HG03432 (cell line): Measurements from ENCODE around the gene UBASH3A.

Source experiments
- ATAC-seq: cut with Tn5 transposase; IDR thresholded peaks from one replicate; pipeline ENCODE4 v1.9.1; 2021; ENCODE audit warnings: mild to moderate bottlenecking, moderate library complexity; ENCODE audit not compliant: unreplicated experiment

Gene UBASH3A

DNA sequence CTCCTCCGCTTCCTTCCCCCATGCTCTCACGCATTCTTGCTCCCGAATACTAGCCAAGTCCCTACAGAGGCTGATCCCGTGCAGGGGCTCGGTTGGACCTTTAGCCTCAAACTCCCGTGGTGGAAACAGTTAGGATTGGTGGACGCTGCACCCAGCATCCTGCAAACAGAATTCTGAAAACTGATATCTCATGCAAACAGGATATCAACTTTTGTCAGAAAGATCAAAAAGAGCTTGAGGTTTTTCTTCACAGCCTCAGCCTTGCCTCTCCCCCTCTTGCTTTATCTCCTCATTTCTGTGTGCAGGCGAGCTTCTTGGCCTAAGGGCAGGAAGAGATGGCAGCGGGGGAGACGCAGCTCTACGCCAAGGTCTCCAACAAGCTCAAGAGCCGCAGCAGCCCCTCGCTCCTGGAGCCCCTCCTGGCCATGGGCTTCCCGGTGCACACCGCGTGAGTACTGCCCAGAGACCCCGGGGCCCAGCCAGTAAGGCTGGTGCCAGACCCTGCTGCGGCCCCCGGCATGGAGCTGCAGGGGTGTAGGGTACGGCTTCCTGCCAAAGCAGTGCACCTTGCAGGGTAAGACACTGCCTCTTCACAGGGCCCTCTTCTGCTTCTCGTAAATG, at the start of gene UBASH3A:
TSS of gene UBASH3A (plus strand) at position 292 of the 621 bp plus-strand sequence. CDS start at position 336, 44 bp downstream.
- no peak for ATAC-seq

- ATAC-seq: no peak
These were observed 47.7 kb upstream of the UBASH3A start for GRCh38 chr21:42356046-42356445.

DNA sequence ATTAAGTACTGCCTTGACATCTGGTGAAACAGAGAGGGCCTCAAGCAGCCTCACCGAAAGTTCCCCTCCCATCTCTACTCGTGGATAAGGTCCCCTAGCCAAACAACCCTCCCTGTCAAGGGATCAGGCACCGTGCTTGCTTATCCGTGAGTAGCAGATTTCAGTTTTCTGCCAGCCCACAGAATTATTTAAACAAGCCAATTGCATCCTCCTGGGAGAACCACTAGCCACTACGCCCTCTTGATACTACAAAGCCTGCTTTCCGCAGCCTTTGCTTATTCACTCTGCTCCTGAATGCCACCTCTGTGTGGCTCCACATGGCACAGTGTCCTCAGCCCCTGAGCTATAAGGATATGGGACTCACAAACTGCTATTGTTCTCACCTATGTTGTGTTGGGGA, 47.1 kb upstream of the UBASH3A start:
- no peak for ATAC-seq

DNA sequence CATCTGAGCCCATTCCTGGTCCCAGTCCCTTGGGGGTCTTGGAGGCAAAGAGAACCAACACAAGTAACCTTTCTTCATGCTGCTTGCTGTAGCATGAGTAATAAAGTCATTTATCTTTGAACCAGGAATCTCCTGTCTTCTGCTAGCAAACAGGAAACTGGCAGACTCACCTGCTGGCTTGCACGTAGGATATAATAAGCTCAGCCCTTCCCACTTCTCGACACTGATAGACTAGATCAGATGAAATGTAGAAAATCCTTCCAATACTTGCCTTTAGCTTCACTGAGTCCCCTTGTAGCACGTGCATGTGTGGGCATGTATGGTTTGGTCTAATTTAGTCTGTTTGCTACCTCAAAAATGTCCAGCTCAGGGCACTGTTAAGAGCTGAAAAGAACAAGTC, 46.4 kb upstream of the UBASH3A start:
- no peak for ATAC-seq

GRCh38 chr21:42358261-42358660, 45.4 kb upstream of the UBASH3A start:
- no peak for ATAC-seq

- ATAC-seq: no peak
These were observed 44.8 kb upstream of the UBASH3A start for GRCh38 chr21:42358937-42359336.

DNA sequence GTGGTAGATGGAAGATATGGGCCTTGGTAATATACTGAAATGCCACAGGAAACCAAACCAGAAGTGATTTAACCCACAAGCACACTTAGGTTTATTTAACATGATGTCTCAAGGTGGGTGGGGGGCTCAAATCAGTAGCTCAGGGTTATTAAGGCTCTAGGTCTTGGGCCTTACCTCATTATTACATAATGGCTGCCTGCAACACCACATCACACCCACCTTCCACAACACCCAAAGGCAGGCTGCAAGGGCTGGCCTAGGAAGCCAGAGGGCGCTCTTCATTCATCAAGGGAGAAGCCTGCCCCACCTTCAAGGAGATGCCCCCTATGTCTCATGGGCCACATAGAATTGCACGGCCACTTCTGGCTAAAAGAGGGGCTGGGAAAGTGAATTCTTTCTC, 43.4 kb upstream of the UBASH3A start:
- ATAC-seq: no peak

DNA sequence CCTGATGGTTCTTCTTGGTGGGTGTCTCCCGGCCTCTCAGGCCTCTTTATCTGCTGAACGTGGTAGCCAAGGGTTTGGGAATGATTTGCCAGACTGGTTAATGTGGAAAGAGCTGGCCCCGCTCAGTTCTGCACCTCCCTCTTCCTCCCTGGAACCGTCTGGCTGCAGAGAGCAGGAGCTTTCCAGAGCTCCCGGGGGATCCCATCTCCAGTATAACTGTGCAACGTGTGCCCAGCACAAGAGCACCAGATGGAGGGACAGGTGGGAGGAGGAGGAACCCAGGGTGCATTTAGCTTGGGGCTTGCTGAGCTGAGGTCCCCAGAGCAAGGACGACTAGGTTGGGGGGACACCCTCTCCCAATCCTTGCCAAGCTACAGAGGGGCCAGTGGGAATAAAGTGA, 42.4 kb upstream of the UBASH3A start:
- no peak for ATAC-seq

- ATAC-seq: no peak
These were observed 41.5 kb upstream of the UBASH3A start for GRCh38 chr21:42362198-42362597.

- ATAC-seq: no peak
These were observed 41.0 kb upstream of the UBASH3A start for GRCh38 chr21:42362700-42363099.

- ATAC-seq: no peak
These were observed 40.4 kb upstream of the UBASH3A start for GRCh38 chr21:42363312-42363711.

DNA sequence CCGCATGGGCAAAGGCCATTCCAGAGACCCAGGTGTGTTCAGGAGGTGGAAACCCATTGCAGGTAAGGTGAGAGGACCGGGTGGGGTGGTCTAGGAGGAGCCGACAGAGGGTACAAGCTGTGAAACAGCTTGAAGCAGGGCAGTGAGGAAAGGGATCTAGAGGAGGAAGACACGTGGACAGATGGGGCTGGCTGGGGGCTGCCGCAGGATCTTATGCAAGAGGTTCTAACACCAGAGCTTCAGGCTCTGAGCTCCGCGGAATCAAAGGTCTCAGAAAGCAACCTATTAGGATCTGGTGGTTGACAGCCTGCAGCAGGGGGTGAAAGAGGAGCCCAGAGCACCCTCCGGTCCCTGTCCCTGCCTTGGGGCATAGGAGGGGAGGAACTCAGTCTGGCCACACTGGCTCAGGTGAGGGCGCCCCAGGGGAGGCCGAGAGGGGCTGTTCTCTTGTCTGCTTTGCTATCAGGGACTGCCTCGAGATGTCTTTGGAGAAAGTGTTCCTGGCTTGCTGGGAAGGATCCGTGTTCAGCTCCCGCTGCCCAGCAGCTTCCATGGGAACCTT, 39.3 kb upstream of the UBASH3A start:
- no peak for ATAC-seq

DNA sequence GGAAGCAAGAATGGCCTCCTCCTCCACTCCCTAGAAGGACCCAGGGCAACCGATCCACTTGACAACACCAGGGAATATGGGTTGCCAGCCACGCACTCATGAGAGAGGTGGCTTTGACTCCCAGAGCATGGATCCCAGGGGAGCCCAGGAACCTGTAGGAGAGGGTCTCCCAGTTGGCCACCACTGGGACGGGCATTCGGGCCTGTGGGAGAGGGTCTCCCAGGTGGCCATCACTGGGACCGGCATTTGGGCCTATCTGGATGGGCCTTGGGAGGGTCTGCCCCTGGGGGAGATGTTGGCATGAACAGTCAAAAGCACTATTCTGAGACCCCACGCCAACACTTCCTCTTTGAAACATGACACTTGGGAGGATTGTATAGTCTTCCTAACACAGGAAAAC, 37.9 kb upstream of the UBASH3A start:
- ATAC-seq: no peak

DNA sequence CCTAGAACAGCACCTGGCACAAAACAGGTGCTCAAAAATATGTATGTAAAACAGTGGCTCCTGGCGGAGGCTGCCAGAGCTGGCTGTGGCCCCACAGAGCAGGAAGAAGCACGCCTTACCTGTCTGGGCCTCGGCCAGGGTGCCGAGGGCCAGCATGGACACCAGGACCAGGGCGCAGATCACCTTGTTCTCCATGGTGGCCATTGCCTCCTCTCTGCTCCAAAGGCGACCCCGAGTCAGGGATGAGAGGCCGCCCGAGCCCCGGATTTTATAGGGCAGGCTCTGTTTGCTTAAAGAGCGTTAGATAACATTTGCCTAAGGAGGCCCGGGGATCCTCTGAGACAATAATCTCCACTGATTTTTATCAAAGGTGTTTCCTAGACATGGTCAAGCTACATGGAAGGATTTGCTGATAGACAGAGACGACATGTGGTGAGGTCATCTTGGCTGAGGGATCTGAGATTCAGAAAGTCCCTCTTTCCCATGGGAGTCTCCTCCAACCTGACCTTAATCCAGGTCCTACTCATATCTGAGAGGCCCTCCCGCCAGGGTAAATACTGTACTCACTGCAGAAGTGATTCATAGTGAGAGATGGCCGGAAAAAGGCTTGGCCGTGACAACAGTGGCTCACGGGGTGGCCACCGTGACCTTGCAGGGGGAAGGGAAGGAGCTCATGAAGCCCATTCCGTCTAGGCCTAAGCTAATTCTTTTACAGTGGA, 37.3 kb upstream of the UBASH3A start, which contains the start of gene TFF1:
TSS of gene TFF1 (minus strand) at position 244 of the 719 bp plus-strand sequence. CDS start at position 204, 40 bp downstream.
- ATAC-seq: no peak

- no peak for ATAC-seq
These were observed 36.1 kb upstream of the UBASH3A start for GRCh38 chr21:42367367-42368165.

GRCh38 chr21:42369821-42370220, 33.9 kb upstream of the UBASH3A start:
- no peak for ATAC-seq

DNA sequence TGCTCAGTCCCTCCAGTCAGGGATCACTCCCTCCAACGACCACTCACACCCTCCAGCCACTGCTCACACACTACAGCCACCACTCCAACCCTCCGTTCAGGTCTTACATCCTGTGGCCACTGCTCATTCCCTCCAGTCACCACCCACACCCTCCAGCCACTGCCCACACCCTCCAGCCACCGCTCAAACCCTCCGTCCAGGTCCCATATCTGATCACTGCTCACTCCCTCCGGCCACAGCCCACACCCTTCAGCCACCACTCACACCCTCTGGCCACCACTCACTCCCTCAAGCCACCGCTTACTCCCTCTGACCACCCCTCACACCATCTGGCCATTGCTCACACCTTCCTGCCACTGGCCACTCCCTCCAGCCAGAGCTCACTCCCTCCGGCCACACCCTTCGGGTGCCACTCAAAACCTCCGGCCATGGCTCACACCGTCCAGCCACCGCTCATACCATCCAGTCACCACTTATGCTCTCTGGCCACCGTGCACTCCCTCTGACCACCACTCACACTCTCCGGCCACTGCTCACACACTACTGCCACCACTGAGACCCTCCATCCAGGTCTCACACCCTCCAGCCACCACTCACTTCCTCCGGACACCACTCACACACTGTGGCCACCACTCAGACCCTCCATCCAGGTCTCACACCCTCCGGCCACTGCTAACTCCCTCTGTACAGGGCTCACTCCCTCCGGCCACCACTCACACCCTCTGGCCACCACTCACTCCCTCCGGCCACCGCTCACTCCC, 32.6 kb upstream of the UBASH3A start:
- no peak for ATAC-seq

DNA sequence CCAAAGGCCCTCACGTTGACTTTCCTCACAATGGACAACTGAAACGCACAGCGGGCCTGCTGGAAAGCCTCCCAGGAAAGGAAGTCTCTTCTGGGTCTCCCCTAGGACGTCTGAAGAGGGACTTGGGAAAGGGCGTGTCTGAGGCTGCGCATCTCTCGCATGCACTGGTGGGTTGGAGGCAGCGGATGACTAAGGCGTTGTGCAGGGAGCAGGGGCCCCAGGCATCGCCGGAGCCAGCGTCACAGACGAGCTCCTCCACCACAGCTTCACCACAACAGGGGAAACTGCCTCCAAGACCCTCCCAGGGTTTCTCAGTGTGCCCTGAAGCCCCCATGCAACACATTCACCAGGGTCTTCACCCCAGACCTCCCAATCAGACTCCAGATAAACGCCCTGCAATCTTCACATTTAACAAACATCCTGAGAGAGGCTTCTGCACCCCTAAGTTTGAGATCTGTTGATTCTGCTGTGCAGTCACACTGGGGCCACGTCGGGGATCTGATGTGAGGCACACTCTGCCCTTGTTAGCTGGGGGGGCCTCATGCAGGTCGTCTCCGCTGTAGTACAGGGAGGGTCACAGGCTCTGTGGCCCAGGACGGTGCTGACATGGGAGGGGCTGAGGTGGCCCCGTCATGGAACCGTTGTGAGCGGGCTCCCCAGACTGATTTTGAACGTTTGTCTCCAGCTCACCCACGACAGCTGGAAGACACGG, 30.4 kb upstream of the UBASH3A start:
- ATAC-seq: no peak

GRCh38 chr21:42373908-42374455, 29.7 kb upstream of the UBASH3A start:
- no peak for ATAC-seq

DNA sequence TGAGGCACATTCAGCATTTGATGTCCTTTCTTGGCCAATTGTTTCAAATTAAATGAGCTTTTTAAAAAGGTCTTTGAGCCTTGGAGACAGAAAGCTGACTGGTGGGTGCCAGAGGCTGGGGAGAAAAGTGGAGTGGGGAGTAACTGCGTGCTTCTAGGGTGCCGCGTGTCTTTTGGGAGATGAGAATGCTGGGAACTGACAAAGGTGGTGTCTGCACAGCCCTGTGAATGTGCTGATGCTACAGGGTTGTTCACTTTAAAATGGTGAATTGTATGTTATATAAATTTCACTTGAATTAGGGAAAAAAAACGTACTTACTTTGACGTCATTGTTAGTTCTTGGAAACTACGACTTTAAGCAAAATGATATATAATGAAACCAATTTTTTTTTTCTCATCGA, 29.2 kb upstream of the UBASH3A start:
- no peak for ATAC-seq
